Measurements from ENCODE around the gene HSF2BP. TPM values are rescaled to one million over a fixed set of nuclear protein-coding genes. Genes with fewer than 3 reads are reported as not detected.
"Not testable (repeated sequence)": the region's sequence is repeated elsewhere in the genome, so short reads cannot be mapped to it uniquely, and the experiment has no call there.

The HSF2BP gene
- total RNA-seq, 1 experiment from 2014 or later, result 2.4 TPM

GRCh38 chr21:43494279-43495012 is 164.8 kb downstream of the HSF2BP start:
- not testable (repeated sequence) for H3K27me3 ChIP-seq, H3K9me3 ChIP-seq, H3K4me3 ChIP-seq, H3K36me3 ChIP-seq, DNase-seq

GRCh38 chr21:43493471-43493870 is 165.8 kb downstream of the HSF2BP start:
- DNase-seq, H3K27me3 ChIP-seq: not testable (repeated sequence)

GRCh38 chr21:43488235-43488634 is 171.1 kb downstream of the HSF2BP start:
- DNase-seq, H3K27me3 ChIP-seq, H3K36me3 ChIP-seq, H3K9me3 ChIP-seq, H3K4me3 ChIP-seq: not testable (repeated sequence)

More at GRCh38 chr21:43493471-43493870, 165.8 kb downstream of the HSF2BP start:
- H3K9me3 ChIP-seq, H3K36me3 ChIP-seq, H3K4me3 ChIP-seq: not testable (repeated sequence)

GRCh38 chr21:43486051-43486450 is 173.2 kb downstream of the HSF2BP start:
- not testable (repeated sequence) for DNase-seq, H3K4me3 ChIP-seq, H3K36me3 ChIP-seq, H3K9me3 ChIP-seq, H3K27me3 ChIP-seq

- DNase-seq, H3K4me3 ChIP-seq: not testable (repeated sequence)
Observed at GRCh38 chr21:43485016-43485415, 174.3 kb downstream of the HSF2BP start.

GRCh38 chr21:43479197-43479596 is 180.1 kb downstream of the HSF2BP start:
- DNase-seq, H3K27me3 ChIP-seq: not testable (repeated sequence)

More at GRCh38 chr21:43485016-43485415, 174.3 kb downstream of the HSF2BP start:
- H3K9me3 ChIP-seq, H3K27me3 ChIP-seq, H3K36me3 ChIP-seq: not testable (repeated sequence)

More at GRCh38 chr21:43479197-43479596, 180.1 kb downstream of the HSF2BP start:
- H3K4me3 ChIP-seq, H3K9me3 ChIP-seq, H3K36me3 ChIP-seq: not testable (repeated sequence)

Other genes starting within 250 kb of the HSF2BP start
- not detected in 2 replicates for gene SIK1, start 232.4 kb downstream of the HSF2BP start, total RNA-seq (2014; rRNA removed; shearing (Covaris generic); ENCODE audit: low replicate concordance)
- 17.9 and 23.0 TPM in 2 replicates for gene RRP1B, start 72 bp upstream of the HSF2BP start, total RNA-seq (2014; rRNA removed; shearing (Covaris generic); ENCODE audit: low replicate concordance)
- gene PDXK, start 59.6 kb upstream of the HSF2BP start, total RNA-seq (2014; rRNA removed; shearing (Covaris generic); ENCODE audit: low replicate concordance), result 49.1 and 119 TPM in 2 replicates
- gene CSTB, start 116.8 kb upstream of the HSF2BP start, total RNA-seq (2014; rRNA removed; shearing (Covaris generic); ENCODE audit: low replicate concordance), result 5.5 and 11.1 TPM in 2 replicates
- 72.4 and 109 TPM in 2 replicates for gene RRP1, start 130.1 kb upstream of the HSF2BP start, total RNA-seq (2014; rRNA removed; shearing (Covaris generic); ENCODE audit: low replicate concordance)
- 23.3 and 45.1 TPM in 2 replicates for gene AGPAT3, start 205.7 kb upstream of the HSF2BP start, total RNA-seq (2014; rRNA removed; shearing (Covaris generic); ENCODE audit: low replicate concordance)